ENCODE data around the gene ZNF608.

Gene ZNF608

DNA sequence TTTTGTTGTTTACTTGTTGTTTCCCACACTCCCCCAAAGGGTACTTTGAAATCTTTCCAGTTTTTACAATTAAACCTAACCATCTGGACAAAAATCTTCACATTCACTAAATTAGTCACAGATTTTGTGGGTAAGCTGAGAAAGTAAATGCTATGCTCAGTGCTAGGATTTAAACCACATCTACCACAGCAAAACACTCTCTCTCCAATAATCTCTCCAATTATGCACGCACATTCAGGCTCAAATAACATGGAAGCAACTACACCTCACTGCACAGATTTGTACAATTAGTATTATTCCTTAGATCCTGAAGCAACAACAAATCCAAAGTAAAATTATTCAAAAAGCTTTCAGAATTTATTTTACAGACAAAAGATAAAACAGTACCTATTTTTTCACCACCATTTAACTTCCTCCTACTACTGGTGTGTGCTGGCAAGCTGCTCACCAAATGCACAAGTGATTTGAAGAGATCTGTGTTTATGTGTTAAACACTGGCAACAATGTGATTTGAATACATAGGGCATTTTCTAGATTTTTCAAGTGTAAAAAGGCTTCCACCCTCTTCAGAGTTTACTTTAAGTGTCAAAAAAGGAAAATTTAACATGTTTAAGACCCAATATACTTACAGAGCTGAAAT lies 16.6 kb downstream of the ZNF608 start:
- Histone ChIP-seq H3K4ac (ENCODE audit: low read depth, low read length) (no peak overlapping the region), H3K79me1 (ENCODE audit: low read length) (peaks cover 12% of the 10 kb centered on the region), H2BK15ac (replicated peaks; ENCODE audit: low read depth) (no peak overlapping the region), H3K23ac (ENCODE audit: low read length) (no peak overlapping the region), H3K27ac (ENCODE audit: low read depth, low read length) (no peak overlapping the region), H3K79me2 (ENCODE audit: control insufficient read depth, insufficient read depth, low read length) (peaks cover 72% of the 10 kb centered on the region), H3K4me1 (ENCODE audit: control insufficient read depth, low read depth, low read length) (peaks cover 19% of the 10 kb centered on the region), H3K27me3 (ENCODE audit: insufficient read depth, low read length, poor library complexity) (no peaks in the 10 kb centered on the region), H2BK5ac (ENCODE audit: low read length) (no peak overlapping the region), H3K4me3 (ENCODE audit: low read length) (no peak overlapping the region), H3K18ac (ENCODE audit: low read length) (no peak overlapping the region), H3K4me2 (ENCODE audit: low read length) (no peak overlapping the region), H3K56ac (ENCODE audit: low read length) (no peak overlapping the region), H3K9ac (ENCODE audit: low read length) (no peak overlapping the region), H3K36me3 (ENCODE audit: control insufficient read depth, insufficient read depth, low read length) (no peaks in the 10 kb centered on the region), H2AK5ac (ENCODE audit: low read length) (no peak overlapping the region), H4K8ac (ENCODE audit: low read depth, low read length) (no peak overlapping the region), H2BK120ac (ENCODE audit: low read depth, low read length) (no peak overlapping the region), H4K5ac (ENCODE audit: low read length) (no peak overlapping the region)
- no CpG with 5 or more reads among the region's 1 CpG for WGBS (ENCODE audit: extremely low coverage, insufficient coverage, low lambda C conversion rate)
- no peak for DNase-seq

DNA sequence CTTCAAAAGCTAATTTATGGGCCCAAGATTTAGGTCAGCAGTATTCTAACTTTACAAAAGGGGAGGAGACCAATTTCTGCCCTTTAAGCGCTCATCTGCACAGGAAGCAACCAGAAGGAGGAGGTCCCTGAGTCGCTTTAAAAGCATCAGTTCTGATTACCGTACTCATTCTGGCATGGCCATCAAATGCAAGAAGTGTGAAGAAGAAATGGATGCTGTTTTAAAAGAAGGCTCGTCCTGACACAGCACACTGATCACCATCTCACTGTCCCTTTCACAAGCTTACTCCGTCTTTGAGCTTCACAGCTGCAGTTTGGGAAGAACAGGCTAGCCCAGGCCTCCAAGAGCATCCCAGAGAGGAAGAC lies 17.5 kb downstream of the ZNF608 start:
- Histone ChIP-seq H2BK5ac (ENCODE audit: low read length) (no peak overlapping the region), H2BK15ac (replicated peaks; ENCODE audit: low read depth) (no peak overlapping the region), H3K18ac (ENCODE audit: low read length) (no peak overlapping the region), H3K36me3 (ENCODE audit: control insufficient read depth, insufficient read depth, low read length) (no peaks in the 10 kb centered on the region), H3K56ac (ENCODE audit: low read length) (peak overlapping the region; percentile 36), H3K79me2 (ENCODE audit: control insufficient read depth, insufficient read depth, low read length) (peaks cover 74% of the 10 kb centered on the region), H3K4ac (ENCODE audit: low read depth, low read length) (no peak overlapping the region), H3K23ac (ENCODE audit: low read length) (peak overlapping the region; percentile 37), H3K79me1 (ENCODE audit: low read length) (peaks cover 14% of the 10 kb centered on the region), H2AK5ac (ENCODE audit: low read length) (no peak overlapping the region), H3K4me3 (ENCODE audit: low read length) (no peak overlapping the region), H4K5ac (ENCODE audit: low read length) (no peak overlapping the region), H2BK120ac (ENCODE audit: low read depth, low read length) (no peak overlapping the region), H3K27me3 (ENCODE audit: insufficient read depth, low read length, poor library complexity) (no peaks in the 10 kb centered on the region), H4K8ac (ENCODE audit: low read depth, low read length) (no peak overlapping the region), H3K27ac (ENCODE audit: low read depth, low read length) (peak overlapping the region; percentile 37), H3K4me2 (ENCODE audit: low read length) (no peak overlapping the region), H3K9ac (ENCODE audit: low read length) (no peak overlapping the region), H3K4me1 (ENCODE audit: control insufficient read depth, low read depth, low read length) (peaks cover 17% of the 10 kb centered on the region)
- DNase-seq, result no peak
- no CpG with 5 or more reads among the region's 5 CpGs for WGBS (ENCODE audit: extremely low coverage, insufficient coverage, low lambda C conversion rate)

DNA sequence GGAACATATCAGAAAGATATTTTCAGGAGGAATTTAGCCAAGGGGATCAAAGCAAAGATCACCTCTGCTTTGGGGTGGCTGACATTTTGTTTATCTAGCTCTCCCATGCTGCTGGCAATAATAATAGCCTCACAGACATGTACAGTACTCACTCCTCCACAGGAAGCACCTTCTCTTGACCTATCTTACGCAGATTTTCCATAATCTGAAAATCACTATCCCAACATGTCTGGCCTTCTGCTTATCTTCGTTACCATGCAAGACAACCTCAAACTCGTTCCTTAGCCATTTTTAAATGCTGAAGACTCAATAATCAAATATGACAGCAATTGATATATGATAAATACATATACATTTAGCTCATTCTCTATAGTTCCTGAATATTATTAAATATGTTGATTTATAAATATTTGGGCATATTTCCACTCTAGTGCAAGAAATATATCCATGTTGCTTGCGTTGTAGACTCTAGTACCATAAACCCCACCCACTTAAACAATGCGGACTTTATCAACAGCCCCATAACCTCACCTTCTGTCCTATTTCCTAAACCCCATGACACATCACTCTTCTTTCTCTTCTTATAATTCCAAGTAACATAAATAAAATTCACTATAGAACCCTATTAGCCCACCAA lies 18.0 kb downstream of the ZNF608 start:
- Histone ChIP-seq H2BK5ac (ENCODE audit: low read length) (no peak overlapping the region), H3K27ac (ENCODE audit: low read depth, low read length) (no peak overlapping the region), H3K36me3 (ENCODE audit: control insufficient read depth, insufficient read depth, low read length) (no peaks in the 10 kb centered on the region)

DNA sequence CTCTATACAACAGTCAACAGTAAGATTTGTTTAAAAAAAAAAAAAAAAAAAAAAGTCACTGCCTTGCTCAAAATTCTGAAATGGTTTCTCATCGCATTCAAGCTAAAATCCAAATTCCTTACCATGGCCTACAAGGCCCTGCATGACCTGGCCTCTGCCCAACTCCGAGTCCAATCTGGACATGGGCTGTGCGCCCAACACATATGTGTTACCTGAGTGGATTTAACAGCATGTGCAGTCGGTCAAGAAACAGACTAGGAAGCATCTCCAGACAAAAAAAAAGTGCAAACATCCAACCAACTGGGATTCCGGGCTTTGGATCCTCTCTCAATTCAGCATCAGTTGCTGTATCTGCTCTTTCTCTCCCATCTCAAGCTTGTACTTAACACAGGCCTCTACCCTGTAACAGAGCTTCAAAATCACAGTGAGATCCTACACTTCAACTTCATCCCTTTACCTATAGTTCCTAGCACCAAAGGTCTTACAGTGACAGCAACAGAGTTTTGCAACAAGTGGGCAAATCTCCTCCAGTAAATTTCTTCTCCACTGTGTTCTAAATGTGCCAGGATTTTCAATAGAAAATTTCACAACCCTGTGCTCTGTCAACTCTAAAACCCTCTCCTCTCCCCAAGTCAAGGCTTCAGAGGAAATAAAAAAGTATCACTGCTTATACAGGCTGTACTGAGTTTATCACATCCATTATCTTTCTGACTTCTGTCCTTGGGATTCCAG lies 19.6 kb downstream of the ZNF608 start:
- H3K27ac ChIP-seq (ENCODE audit: low read depth, low read length), result no peak overlapping the region
- no peaks in the 10 kb centered on the region for H3K36me3 ChIP-seq (ENCODE audit: control insufficient read depth, insufficient read depth, low read length)
- no peak overlapping the region for H3K56ac ChIP-seq (ENCODE audit: low read length)
- no peak overlapping the region for H2BK120ac ChIP-seq (ENCODE audit: low read depth, low read length)
- no peak overlapping the region for H3K9ac ChIP-seq (ENCODE audit: low read length)
- no peak overlapping the region for H3K4me3 ChIP-seq (ENCODE audit: low read length)
- no peak overlapping the region for H2AK5ac ChIP-seq (ENCODE audit: low read length)
- H3K4me2 ChIP-seq (ENCODE audit: low read length), result no peak overlapping the region
- H4K5ac ChIP-seq (ENCODE audit: low read length), result no peak overlapping the region
- peaks cover 17% of the 10 kb centered on the region for H3K79me1 ChIP-seq (ENCODE audit: low read length)
- H3K27me3 ChIP-seq (ENCODE audit: insufficient read depth, low read length, poor library complexity), result no peaks in the 10 kb centered on the region
- H2BK5ac ChIP-seq (ENCODE audit: low read length), result no peak overlapping the region
- WGBS (ENCODE audit: extremely low coverage, insufficient coverage, low lambda C conversion rate), result no CpG with 5 or more reads among the region's 5 CpGs
- peaks cover 11% of the 10 kb centered on the region for H3K4me1 ChIP-seq (ENCODE audit: control insufficient read depth, low read depth, low read length)
- peaks cover 79% of the 10 kb centered on the region for H3K79me2 ChIP-seq (ENCODE audit: control insufficient read depth, insufficient read depth, low read length)
- H4K8ac ChIP-seq (ENCODE audit: low read depth, low read length), result no peak overlapping the region
- no peak overlapping the region for H3K23ac ChIP-seq (ENCODE audit: low read length)
- H2BK15ac ChIP-seq (replicated peaks; ENCODE audit: low read depth), result no peak overlapping the region
- H3K4ac ChIP-seq (ENCODE audit: low read depth, low read length), result no peak overlapping the region
- no peak overlapping the region for H3K18ac ChIP-seq (ENCODE audit: low read length)
- no peak for DNase-seq

More for the DNA sequence above, 18.0 kb downstream of the ZNF608 start:
- DNase-seq, result no peak
- Histone ChIP-seq H3K79me1 (ENCODE audit: low read length) (peaks cover 14% of the 10 kb centered on the region), H3K4me3 (ENCODE audit: low read length) (no peak overlapping the region), H3K56ac (ENCODE audit: low read length) (no peak overlapping the region), H3K4ac (ENCODE audit: low read depth, low read length) (no peak overlapping the region), H2BK120ac (ENCODE audit: low read depth, low read length) (no peak overlapping the region), H3K9ac (ENCODE audit: low read length) (no peak overlapping the region), H4K5ac (ENCODE audit: low read length) (no peak overlapping the region), H3K18ac (ENCODE audit: low read length) (no peak overlapping the region), H3K4me2 (ENCODE audit: low read length) (no peak overlapping the region), H4K8ac (ENCODE audit: low read depth, low read length) (no peak overlapping the region), H3K4me1 (ENCODE audit: control insufficient read depth, low read depth, low read length) (peaks cover 16% of the 10 kb centered on the region), H3K27me3 (ENCODE audit: insufficient read depth, low read length, poor library complexity) (no peaks in the 10 kb centered on the region), H2BK15ac (replicated peaks; ENCODE audit: low read depth) (no peak overlapping the region), H3K23ac (ENCODE audit: low read length) (no peak overlapping the region), H2AK5ac (ENCODE audit: low read length) (no peak overlapping the region), H3K79me2 (ENCODE audit: control insufficient read depth, insufficient read depth, low read length) (peaks cover 77% of the 10 kb centered on the region)
- WGBS (ENCODE audit: extremely low coverage, insufficient coverage, low lambda C conversion rate), result no CpG with 5 or more reads among the region's 5 CpGs

- no peak overlapping the region for H4K8ac ChIP-seq (ENCODE audit: low read depth, low read length)
- no peak overlapping the region for H2BK5ac ChIP-seq (ENCODE audit: low read length)
- no peak overlapping the region for H3K4me2 ChIP-seq (ENCODE audit: low read length)
- H3K27ac ChIP-seq (ENCODE audit: low read depth, low read length), result no peak overlapping the region
- H3K4ac ChIP-seq (ENCODE audit: low read depth, low read length), result no peak overlapping the region
- no peak overlapping the region for H3K56ac ChIP-seq (ENCODE audit: low read length)
- no peak overlapping the region for H2AK5ac ChIP-seq (ENCODE audit: low read length)
- WGBS (ENCODE audit: extremely low coverage, insufficient coverage, low lambda C conversion rate), result 100% methylated on average over 1 of the region's 4 CpGs
- peaks cover 19% of the 10 kb centered on the region for H3K79me1 ChIP-seq (ENCODE audit: low read length)
- H3K4me3 ChIP-seq (ENCODE audit: low read length), result no peak overlapping the region
- H2BK15ac ChIP-seq (replicated peaks; ENCODE audit: low read depth), result no peak overlapping the region
- H3K4me1 ChIP-seq (ENCODE audit: control insufficient read depth, low read depth, low read length), result peaks cover 13% of the 10 kb centered on the region
- H3K27me3 ChIP-seq (ENCODE audit: insufficient read depth, low read length, poor library complexity), result no peaks in the 10 kb centered on the region
- DNase-seq, result no peak
- peaks cover 77% of the 10 kb centered on the region for H3K79me2 ChIP-seq (ENCODE audit: control insufficient read depth, insufficient read depth, low read length)
- peak overlapping the region; percentile 11 for H3K18ac ChIP-seq (ENCODE audit: low read length)
- H2BK120ac ChIP-seq (ENCODE audit: low read depth, low read length), result no peak overlapping the region
- H3K9ac ChIP-seq (ENCODE audit: low read length), result no peak overlapping the region
- H3K23ac ChIP-seq (ENCODE audit: low read length), result no peak overlapping the region
- H4K5ac ChIP-seq (ENCODE audit: low read length), result no peak overlapping the region
- H3K36me3 ChIP-seq (ENCODE audit: control insufficient read depth, insufficient read depth, low read length), result no peaks in the 10 kb centered on the region
Measured at GRCh38 chr5:124725622-124726258, 20.7 kb downstream of the ZNF608 start.

Measured in mesendoderm (in vitro differentiated cells).